HEK293 (cell line): ENCODE data around the gene FAM209A.
"Not testable (repeated sequence)": the region's sequence is repeated elsewhere in the genome, so short reads cannot be mapped to it uniquely, and the experiment has no call there.

Experiments used
- CTCF ChIA-PET: fragments of 350-600 bp; formaldehyde crosslinking; extraction: SDS; loops from one replicate; lab custom pipeline; 2021; ENCODE audit warnings: antibody characterized with exemption; lab: Yijun Ruan, JAX
- POLR2A ChIA-PET: fragments of 300-600 bp; formaldehyde crosslinking; extraction: SDS; loops from one replicate; lab custom pipeline; 2020; ENCODE audit warnings: antibody characterized with exemption, inconsistent platforms; lab: Yijun Ruan, JAX
- H3K27ac ChIP-seq: fragments of 200-500 bp; sonication (Bioruptor generic); 2 replicates; pipeline ENCODE4 v1.5.1; 2014; ENCODE audit warnings: low read depth, low read length, control low read depth, inconsistent platforms; ENCODE audit errors: extremely low read depth
- H3K36me3 ChIP-seq, 2 experiments: fragments of 200-500 bp in 1 of 2; sonication (Bioruptor generic) in 1 of 2; 1 replicate in 1 of 2; 2 replicates in 1 of 2; pipeline ENCODE4 v1.5.1; 2014 to 2017; ENCODE audit warnings: inconsistent platforms in 2 of 2, low read length in 2 of 2; ENCODE audit not compliant: control insufficient read depth in 2 of 2, insufficient read depth in 1 of 2
- H3K4me1 ChIP-seq: fragments of 200-500 bp; sonication (Bioruptor generic); 2 replicates; pipeline ENCODE4 v1.5.1; 2014; ENCODE audit warnings: mild to moderate bottlenecking, low read length, inconsistent platforms; ENCODE audit not compliant: control insufficient read depth, insufficient read depth
- H3K4me3 ChIP-seq: 2 replicates; pipeline ENCODE4 v1.5.1; 2011; ENCODE audit warnings: low read depth, mild to moderate bottlenecking, control low read depth, low read length, moderate library complexity
- H3K9me3 ChIP-seq: fragments of 200-500 bp; sonication (Bioruptor generic); 2 replicates; pipeline ENCODE4 v1.5.1; 2014; ENCODE audit warnings: low read depth, low read length, inconsistent platforms; ENCODE audit not compliant: control insufficient read depth, insufficient read depth
- KLF16 ChIP-seq: fragments of 450-650 bp; formaldehyde crosslinking; IDR thresholded peaks from 2 replicates; pipeline ENCODE4 v1.5.1; 2017; ENCODE audit warnings: missing biosample characterization, missing genetic modification characterization
- OSR2 ChIP-seq: fragments of 450-650 bp; formaldehyde crosslinking; IDR thresholded peaks from 2 replicates; pipeline ENCODE4 v1.5.1; 2016; ENCODE audit warnings: missing biosample characterization, missing genetic modification characterization
- SP3 ChIP-seq: fragments of 450-650 bp; formaldehyde crosslinking; IDR thresholded peaks from 2 replicates; pipeline ENCODE4 v1.5.1; 2016; ENCODE audit warnings: missing biosample characterization, missing genetic modification characterization
- WT1 ChIP-seq: fragments of 450-650 bp; formaldehyde crosslinking; IDR thresholded peaks from 2 replicates; pipeline ENCODE4 v1.5.1; 2016; ENCODE audit warnings: missing biosample characterization, missing genetic modification characterization
- ZBTB7A ChIP-seq: fragments of 450-650 bp; formaldehyde crosslinking; IDR thresholded peaks from 2 replicates; pipeline ENCODE4 v1.5.1; 2016; ENCODE audit warnings: low read depth, missing biosample characterization, missing genetic modification characterization
- ZFP3 ChIP-seq: fragments of 450-650 bp; formaldehyde crosslinking; IDR thresholded peaks from 2 replicates; pipeline ENCODE4 v1.5.1; 2016; ENCODE audit warnings: low read depth, missing biosample characterization, missing genetic modification characterization
- ZNF121 ChIP-seq: fragments of 450-650 bp; formaldehyde crosslinking; IDR thresholded peaks from 2 replicates; pipeline ENCODE4 v1.5.1; 2016; ENCODE audit warnings: missing biosample characterization, missing genetic modification characterization
- ZNF140 ChIP-seq: fragments of 450-650 bp; formaldehyde crosslinking; IDR thresholded peaks from 2 replicates; pipeline ENCODE4 v1.5.1; 2016; ENCODE audit warnings: missing biosample characterization, missing genetic modification characterization
- ZNF169 ChIP-seq: fragments of 450-650 bp; formaldehyde crosslinking; IDR thresholded peaks from 2 replicates; pipeline ENCODE4 v1.5.1; 2016; ENCODE audit warnings: missing biosample characterization, missing genetic modification characterization
- ZNF23 ChIP-seq: fragments of 450-650 bp; formaldehyde crosslinking; IDR thresholded peaks from 2 replicates; pipeline ENCODE4 v1.5.1; 2016; ENCODE audit warnings: missing biosample characterization, missing genetic modification characterization, borderline replicate concordance
- ZNF292 ChIP-seq: fragments of 450-650 bp; formaldehyde crosslinking; IDR thresholded peaks from 2 replicates; pipeline ENCODE4 v1.5.1; 2016; ENCODE audit warnings: low read depth, missing biosample characterization, missing genetic modification characterization, borderline replicate concordance
- ZNF341 ChIP-seq: fragments of 450-650 bp; formaldehyde crosslinking; IDR thresholded peaks from 2 replicates; pipeline ENCODE4; 2016; ENCODE audit warnings: low read depth, missing biosample characterization, missing genetic modification characterization
- ZNF37A ChIP-seq: fragments of 450-650 bp; IDR thresholded peaks from 2 replicates; pipeline ENCODE4 v1.5.1; 2018; ENCODE audit warnings: missing biosample characterization, missing genetic modification characterization
- ZNF423 ChIP-seq: fragments of 450-650 bp; formaldehyde crosslinking; IDR thresholded peaks from 2 replicates; pipeline ENCODE4 v1.5.1; 2016; ENCODE audit warnings: missing biosample characterization, missing genetic modification characterization
- ZNF473 ChIP-seq: fragments of 450-650 bp; formaldehyde crosslinking; IDR thresholded peaks from 2 replicates; pipeline ENCODE4 v1.5.1; 2017; ENCODE audit warnings: missing biosample characterization, missing genetic modification characterization
- ZNF548 ChIP-seq: fragments of 450-650 bp; formaldehyde crosslinking; IDR thresholded peaks from 2 replicates; pipeline ENCODE4 v1.5.1; 2016; ENCODE audit warnings: missing biosample characterization, missing genetic modification characterization
- ZNF600 ChIP-seq: fragments of 450-650 bp; formaldehyde crosslinking; IDR thresholded peaks from 2 replicates; pipeline ENCODE4 v1.5.1; 2016; ENCODE audit warnings: missing biosample characterization, missing genetic modification characterization
- ZNF629 ChIP-seq: fragments of 450-650 bp; formaldehyde crosslinking; IDR thresholded peaks from 2 replicates; pipeline ENCODE4 v1.5.1; 2017; ENCODE audit warnings: missing biosample characterization, missing genetic modification characterization
- ZNF670 ChIP-seq: fragments of 450-650 bp; formaldehyde crosslinking; IDR thresholded peaks from 2 replicates; pipeline ENCODE4 v1.5.1; 2016; ENCODE audit warnings: missing biosample characterization, missing genetic modification characterization, low read depth
- ZXDB ChIP-seq: fragments of 450-650 bp; formaldehyde crosslinking; IDR thresholded peaks from 2 replicates; pipeline ENCODE4 v1.5.1; 2016; ENCODE audit warnings: missing biosample characterization, missing genetic modification characterization
- TF ChIP-seq, protein P1 (sequence below): fragments of 450-650 bp; formaldehyde crosslinking; IDR thresholded peaks from 2 replicates; pipeline ENCODE4 v1.5.1; 2017; ENCODE audit warnings: missing biosample characterization, missing genetic modification characterization

Gene FAM209A

DNA sequence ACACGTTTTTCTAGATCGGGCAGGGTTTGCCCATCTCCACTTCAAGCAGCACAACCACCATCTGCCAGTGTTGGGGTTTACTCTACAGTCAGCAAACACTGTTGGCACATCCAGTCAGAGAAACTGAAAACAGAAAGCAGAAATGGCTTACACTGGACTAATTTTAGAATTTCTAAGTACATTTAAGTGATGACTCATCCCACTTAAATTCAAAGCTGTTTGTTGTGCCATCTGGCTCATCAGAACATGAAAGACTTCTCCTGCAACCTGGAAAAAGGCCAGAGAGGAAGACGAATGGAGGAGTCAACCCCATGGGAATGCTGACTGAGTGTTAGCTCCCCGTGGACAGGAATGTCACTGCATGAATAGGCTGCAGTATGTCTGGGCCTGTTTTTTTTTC lies 30.3 kb downstream of the FAM209A start (continued):
- TF ChIP-seq ZFP3 (tag by site-specific recombination), result no peak
- peak; percentile 52; the same call in 1 of the 2 replicates for TF ChIP-seq ZNF600 (tag by site-specific recombination)
- TF ChIP-seq ZNF121 (tag by site-specific recombination), result no peak
- TF ChIP-seq ZXDB (tag by site-specific recombination), result 0 out of 2 replicates have a peak, but pooled peaks have one; percentile 57
- no peak for TF ChIP-seq ZNF37A (tag by site-specific recombination)

DNA sequence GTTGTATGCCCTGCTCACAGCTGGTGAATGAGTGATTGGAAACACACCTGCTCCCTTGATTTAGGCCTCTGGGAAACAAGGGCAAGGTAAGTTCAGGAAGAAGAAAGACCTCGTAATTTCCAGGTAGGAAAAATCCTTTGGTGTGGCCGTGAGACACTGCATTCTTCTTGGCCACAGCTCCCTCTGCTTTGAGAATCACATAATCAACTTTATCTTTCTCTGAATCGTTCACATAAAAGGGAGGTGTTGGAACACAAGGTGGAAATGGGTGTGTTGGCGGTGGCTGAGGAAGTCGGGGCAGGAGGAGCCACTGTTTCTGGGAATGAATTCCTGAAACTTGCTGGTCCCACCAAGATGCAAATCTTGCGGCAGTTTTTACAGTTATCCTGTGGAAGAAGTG lies 34.4 kb downstream of the FAM209A start:
- TF ChIP-seq ZNF169 (tag by site-specific recombination) (no peak), WT1 (tag by site-specific recombination) (no peak), ZNF670 (no peak), SP3 (tag by site-specific recombination) (no peak), ZBTB7A (tag by site-specific recombination) (no peak), ZNF341 (tag by site-specific recombination) (no peak), ZNF473 (no peak), KLF16 (no peak)
- Histone ChIP-seq H3K36me3 (no peaks in the 10 kb centered on the region), H3K9me3 (no peaks in the 10 kb centered on the region), H3K27ac (no peak overlapping the region), H3K4me1 (peaks cover 7% of the 10 kb centered on the region; the same call in 1 of the 2 replicates), H3K4me3 (no peak overlapping the region)
- ChIA-PET CTCF (interaction anchor here (1.4 to 1.7 kb wide), 2 partner anchors 8 to 19 kb away, joined by 4 to 11 read pairs; no protein-coding TSS in a partner anchor), POLR2A (no interaction called here)

DNA sequence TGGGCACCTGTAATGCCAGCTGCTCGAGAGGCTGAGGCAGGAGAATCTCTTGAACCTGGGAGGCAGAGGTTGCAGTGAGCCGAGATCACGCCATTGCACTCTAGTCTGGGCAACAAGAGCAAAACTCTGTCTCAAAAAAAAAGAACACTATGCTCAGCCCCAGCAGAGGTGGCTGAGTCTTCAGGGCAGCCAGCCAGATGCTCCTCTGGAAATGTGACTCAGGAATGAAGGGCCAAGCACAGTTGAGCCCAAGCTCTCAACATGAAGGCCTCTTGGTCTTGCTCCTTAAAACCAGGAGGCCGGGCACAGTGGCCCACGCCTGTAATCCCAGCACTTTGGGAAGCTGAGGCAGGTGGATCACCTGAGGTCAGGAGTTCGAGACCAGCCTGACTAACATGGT lies 40.0 kb downstream of the FAM209A start:
- CTCF ChIA-PET, result interaction anchor here (2.3 kb wide), 1 partner anchor 14 kb away, joined by 11 read pairs; no protein-coding TSS in a partner anchor
- H3K27ac ChIP-seq, H3K4me3 ChIP-seq, H3K4me1 ChIP-seq, H3K9me3 ChIP-seq, POLR2A ChIA-PET, H3K36me3 ChIP-seq: not testable (repeated sequence)

DNA sequence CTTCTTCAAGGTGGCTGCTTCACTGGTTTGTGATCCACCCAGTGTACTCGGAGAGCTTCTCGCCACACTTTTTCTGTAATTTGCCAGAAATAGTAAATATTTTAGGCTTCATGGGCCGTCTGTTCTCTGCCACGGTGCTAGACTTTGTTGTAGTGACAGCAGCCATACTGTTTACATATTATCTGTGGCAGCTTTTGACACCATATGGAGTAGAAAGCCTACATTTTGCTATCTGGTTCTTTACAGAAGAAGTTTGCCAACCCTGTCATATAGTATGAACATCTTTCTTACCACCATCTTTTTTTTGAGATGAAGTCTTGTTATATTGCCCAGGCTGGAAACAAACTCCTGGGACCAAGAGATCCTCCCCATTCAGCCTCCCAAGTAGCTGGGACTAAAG lies 41.0 kb downstream of the FAM209A start:
- ChIA-PET POLR2A (no interaction called here), CTCF (interaction anchor here (1.2 to 2.3 kb wide), 2 partner anchors 15 to 21 kb away, joined by 3 to 11 read pairs; no protein-coding TSS in a partner anchor)
- TF ChIP-seq ZNF292 (tag by site-specific recombination), result no peak
- no peak for TF ChIP-seq ZNF140 (tag by site-specific recombination)
- TF ChIP-seq ZNF548 (tag by site-specific recombination), result no peak
- H3K9me3 ChIP-seq, result no peaks in the 10 kb centered on the region
- H3K36me3 ChIP-seq, result no peaks in the 10 kb centered on the region
- no peak overlapping the region for H3K4me3 ChIP-seq
- peaks cover 4% of the 10 kb centered on the region; the same call in 1 of the 2 replicates for H3K4me1 ChIP-seq
- no peak overlapping the region for H3K27ac ChIP-seq

DNA sequence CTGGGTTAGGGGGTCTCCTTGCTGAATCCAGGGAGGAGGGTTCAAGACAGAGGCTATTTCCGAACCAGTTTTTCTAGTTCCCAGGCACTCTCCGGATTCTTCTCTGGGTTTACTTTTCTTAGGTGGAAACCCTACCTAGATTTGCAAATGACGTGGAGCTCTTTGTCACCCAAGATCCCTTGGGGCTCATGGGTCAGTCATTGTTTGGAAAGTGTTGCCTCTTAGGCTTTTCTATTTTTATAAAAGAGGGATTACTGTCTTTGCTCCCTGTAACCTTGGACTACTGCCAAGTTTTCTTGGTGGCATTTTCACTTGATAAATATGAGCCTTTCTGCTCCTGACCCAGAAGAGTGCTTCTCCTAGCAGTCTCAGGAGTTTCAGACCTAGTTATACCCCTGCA lies 42.1 kb downstream of the FAM209A start:
- no peak for TF ChIP-seq ZNF423 (tag by site-specific recombination)
- TF ChIP-seq ZNF629 (tag by site-specific recombination), result peak; percentile 25; the same call in 1 of the 2 replicates
- TF ChIP-seq, protein P1, sequence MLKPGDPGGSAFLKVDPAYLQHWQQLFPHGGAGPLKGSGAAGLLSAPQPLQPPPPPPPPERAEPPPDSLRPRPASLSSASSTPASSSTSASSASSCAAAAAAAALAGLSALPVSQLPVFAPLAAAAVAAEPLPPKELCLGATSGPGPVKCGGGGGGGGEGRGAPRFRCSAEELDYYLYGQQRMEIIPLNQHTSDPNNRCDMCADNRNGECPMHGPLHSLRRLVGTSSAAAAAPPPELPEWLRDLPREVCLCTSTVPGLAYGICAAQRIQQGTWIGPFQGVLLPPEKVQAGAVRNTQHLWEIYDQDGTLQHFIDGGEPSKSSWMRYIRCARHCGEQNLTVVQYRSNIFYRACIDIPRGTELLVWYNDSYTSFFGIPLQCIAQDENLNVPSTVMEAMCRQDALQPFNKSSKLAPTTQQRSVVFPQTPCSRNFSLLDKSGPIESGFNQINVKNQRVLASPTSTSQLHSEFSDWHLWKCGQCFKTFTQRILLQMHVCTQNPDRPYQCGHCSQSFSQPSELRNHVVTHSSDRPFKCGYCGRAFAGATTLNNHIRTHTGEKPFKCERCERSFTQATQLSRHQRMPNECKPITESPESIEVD (tag by site-specific recombination), result peak; percentile 43; the same call in 1 of the 2 replicates
- peak; percentile 62; the same call in 1 of the 2 replicates for TF ChIP-seq OSR2 (tag by site-specific recombination)
- no peak for TF ChIP-seq ZNF23 (tag by site-specific recombination)
- ChIA-PET CTCF (interaction anchor here (0.5 to 2.3 kb wide), 3 partner anchors 16 to 815 kb away, joined by 3 to 11 read pairs (median 3); no protein-coding TSS in a partner anchor), POLR2A (no interaction called here)
- H3K36me3 ChIP-seq, result no peaks in the 10 kb centered on the region
- H3K9me3 ChIP-seq, result no peaks in the 10 kb centered on the region
- H3K4me1 ChIP-seq, result peaks cover 4% of the 10 kb centered on the region; the same call in 1 of the 2 replicates
- H3K27ac ChIP-seq, result no peak overlapping the region
- H3K4me3 ChIP-seq, result no peak overlapping the region
